ENCODE results near the gene CBX8.
A peak's percentile ranks its signal among the peaks of the same experiment; 100 is the strongest.

Gene CBX8

DNA sequence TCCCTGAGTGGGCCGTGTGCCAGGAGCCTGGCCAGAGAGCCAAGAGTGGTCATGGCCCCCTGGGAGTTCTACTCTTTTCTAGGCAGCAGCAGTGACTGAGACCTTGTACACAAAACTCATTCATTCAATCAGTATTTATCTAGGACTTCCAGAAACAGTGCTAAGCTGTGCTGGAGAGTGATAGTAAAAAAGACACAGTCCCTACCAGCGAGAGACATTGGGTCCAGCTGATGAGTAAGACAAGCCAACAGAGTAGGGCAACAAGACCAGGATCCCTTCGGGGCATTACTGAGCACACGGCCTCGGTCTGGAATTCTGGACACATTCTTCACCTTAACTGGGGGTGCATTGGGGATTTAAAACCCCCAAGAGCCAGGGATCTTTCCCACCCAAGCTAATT is 22.2 kb upstream of the CBX8 start:
- DNase-seq: no peak

DNA sequence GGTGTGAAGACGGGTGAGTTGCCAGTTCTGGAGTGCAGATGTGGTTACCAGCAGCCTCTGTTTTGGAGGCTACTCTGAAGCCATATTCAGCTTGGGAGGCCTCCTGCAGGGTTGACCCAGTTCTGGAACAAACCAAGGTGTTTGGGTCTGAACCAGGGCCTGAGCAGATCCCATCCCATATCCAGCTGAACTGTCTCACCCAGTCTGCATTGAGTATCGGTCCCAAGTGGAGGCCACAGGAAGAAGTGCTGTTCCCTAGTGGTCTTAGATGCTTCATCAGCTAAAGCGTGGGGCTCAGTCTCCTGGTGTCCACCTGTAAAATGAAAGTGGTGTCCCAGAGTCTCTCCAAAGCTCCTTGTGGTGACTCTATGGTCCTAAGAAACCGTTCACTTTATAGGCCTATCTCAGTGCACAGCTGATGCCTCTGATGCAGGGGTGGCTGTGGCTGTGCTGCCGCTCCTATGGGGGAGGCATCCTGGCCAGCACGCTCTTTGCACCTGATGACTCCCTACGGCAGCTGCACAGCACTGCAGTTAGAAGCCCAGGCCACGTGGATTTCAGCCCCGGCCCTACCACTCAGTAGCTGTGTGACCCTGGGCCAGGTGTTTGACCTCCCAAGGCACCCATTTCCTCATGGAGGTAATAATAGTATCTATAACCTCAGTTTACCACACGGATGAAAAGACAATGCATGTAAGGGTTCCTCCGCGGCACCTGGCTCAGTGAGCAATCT is 21.3 kb upstream of the CBX8 start:
- DNase-seq: no peak

DNA sequence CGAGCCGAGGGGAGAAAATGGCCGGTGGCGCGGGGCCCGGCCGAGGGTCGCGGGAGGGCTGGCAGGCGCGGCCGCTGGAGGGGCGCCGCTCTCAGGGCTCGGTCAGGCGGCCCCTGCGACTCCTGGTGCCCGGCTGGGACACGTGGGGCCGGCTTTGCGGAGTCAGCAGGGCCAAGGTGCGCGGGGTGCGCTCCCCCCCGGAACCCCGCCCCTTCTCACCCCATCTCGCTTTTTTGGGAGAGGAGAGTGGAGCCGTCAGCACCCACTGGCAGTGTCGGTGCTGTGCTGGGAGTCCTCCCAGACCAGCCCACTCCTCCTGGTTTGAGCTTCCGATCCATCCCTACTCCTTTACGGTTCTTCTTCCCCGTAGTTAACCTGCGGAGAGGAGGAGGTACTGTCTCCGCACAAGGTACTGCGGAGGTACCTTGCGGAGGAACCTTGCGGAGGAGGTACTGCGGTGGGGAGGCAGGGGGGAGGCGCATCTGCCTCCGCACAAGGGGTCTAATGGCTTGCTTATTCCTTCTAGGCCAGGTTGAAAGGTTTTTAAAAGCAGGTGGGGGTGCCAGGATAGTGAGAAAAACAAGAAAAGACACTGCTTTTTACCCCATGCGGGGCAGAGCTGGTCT is 19.1 kb upstream of the CBX8 start:
- DNase-seq: no peak

DNA sequence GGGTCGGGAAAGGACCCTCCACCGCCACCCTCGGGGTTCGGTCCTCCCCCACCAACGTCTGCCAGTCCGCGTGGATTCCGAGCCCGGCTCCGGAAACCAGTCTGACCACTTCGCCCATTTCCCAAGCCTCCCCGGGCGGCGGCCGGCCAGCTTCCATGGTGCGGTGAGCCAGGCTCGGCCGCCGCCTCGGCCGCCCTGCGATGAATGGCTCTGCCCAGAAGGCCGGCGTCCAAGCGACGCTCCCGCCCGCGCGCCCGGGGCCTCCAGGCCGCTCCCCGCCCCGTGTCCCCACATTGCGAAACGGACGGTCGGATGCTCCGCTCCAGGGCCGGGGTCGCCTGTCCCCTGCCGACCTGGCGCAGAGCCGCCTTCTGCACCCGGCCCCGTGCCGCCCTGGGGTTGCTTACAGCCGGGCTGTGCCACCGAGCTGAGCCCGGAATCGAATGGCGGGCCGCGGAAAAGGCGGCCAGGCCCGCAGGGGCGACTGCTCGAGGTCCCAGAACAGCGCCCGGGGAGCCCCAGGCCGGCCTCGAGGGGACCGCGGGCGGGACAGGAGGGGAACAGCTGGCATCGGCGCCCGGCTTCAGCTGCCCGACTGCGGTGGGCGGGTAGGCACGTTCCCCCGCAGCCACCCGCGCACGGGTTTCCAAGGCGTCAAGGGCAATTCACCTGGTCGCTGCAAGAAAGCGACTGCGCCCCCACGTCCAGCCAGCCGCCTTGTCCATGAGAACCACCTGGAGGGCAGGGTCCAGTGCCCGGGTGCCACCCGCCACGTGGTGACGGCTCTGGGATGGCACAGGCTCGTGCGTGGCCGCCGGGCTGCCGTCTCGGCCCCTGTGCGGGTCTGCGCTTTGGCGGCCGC is 18.3 kb upstream of the CBX8 start:
- DNase-seq: no peak

DNA sequence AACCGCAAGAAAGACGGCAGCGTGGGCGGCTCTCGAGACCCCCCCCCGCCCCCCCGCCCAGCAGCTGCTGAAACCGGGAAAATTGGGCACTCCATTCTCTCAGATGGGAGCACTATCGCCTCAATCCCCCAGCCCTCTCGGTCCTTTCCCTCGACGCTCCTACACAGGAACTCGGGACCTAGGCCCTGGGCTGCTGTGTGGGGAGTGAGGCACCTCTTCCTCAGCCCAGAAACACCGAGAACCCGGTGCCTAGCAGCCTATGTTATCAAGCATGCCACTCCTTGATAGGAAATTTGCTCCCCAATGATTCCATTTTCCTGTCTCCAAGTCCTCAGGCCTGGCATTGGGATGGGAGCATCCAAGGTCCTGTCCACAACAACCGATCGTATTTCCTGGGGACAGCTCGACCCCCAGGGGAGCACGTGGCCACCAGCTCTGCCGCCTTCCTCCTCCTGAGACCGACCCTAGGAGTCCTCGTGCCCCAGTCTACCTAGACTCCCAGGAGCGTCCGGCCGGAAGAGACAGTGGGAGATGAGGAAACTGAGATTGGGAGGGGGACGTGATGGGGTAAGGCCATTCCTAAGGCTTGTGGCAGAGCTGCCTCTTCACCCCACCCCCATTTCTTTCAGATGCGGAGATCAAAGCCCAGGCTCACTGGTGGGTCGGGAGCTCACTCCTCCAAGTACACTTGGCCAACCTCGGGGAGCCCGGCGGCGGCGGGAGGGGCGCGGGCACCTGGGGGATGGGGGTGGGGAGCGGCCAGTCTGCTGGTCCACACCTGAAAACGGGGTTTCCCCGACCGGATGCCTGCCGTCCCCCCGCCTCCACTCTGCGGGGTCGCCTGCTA is 17.5 kb upstream of the CBX8 start:
- DNase-seq: no peak

DNA sequence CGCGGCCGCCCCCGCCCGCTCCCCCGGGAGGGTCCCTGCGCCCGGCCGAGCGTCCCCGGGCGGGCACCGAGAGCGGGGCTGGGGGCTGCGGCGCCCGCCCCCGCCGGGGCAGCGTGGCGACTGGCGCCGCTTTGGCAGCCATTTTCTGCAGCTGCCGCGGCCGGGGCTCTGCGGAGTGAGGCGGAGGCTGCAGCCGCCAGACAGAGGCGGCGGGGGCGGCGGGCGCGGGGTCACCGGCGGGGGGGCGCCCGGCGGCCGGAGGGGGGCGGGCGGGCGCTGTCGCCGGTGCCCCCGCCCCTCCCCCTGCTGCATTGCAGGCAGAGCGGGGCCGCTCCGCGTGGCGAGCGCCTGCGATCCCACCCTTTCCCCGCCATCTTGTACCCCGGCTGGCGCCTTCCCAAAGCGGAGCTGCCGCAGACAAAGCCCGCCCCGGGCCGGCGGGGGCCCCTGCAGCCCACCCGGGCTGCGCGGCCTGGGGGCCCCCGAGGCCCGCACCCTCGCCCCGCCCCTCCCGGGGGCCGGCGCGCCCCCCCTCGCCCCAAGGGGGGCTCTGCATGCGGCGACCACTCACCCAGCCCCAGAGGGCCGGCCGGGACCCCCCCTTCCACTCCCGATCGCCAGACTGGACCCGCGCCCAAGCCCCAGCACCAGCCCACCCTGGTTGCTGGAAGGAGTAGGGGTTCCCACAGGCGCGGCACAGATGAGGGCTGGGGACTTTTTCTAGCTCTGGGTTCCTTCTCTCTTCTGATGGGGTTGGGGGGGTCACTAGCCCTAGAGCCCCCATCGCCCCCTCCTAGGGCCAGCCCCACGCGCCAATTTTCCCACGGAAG is 16.6 kb upstream of the CBX8 start:
- DNase-seq: no peak

DNA sequence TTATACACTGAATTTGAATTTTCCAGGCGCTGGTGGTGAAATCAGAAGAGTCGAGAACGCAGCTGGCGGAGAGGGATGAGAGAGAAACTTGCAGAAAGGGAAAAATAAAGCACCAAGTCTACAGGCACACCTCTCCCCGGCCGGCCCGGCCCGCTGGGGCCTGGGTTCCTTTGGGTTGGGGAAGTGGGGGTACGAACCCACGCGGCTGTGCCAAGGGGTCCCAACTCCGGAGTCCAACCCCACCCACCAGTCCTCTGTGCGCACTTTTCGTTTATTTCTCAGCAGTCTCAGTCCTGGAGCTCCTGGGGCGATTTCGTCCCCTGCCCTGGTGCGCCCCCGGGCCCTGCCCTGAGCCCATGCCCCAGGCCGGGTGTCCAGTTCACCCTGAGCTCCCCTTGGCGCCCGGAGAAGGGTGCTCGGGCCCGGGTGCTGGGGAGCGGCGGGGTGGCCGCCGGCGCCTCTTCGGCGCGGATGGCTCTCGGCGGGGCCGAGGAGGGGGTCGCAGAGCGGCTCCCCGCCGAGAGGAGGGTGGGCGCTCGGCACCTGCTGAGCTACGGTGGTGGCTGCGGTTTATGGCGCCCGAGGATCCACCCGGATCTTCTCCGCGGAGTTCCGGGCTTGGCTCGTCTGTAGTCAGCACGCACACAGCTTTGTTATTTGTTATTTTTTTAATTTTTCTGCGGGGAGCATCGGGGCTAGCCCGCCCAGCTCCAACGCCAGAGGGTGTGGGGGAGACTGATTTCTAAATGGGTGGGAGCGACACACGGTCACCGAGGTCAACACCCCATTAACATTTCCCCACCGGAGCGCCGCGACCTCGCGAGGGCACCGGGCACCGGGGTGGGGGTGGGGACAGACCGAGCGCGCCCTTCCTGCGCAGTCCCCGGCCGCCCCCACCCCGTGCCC is 15.7 kb upstream of the CBX8 start:
- DNase-seq: no peak

DNA sequence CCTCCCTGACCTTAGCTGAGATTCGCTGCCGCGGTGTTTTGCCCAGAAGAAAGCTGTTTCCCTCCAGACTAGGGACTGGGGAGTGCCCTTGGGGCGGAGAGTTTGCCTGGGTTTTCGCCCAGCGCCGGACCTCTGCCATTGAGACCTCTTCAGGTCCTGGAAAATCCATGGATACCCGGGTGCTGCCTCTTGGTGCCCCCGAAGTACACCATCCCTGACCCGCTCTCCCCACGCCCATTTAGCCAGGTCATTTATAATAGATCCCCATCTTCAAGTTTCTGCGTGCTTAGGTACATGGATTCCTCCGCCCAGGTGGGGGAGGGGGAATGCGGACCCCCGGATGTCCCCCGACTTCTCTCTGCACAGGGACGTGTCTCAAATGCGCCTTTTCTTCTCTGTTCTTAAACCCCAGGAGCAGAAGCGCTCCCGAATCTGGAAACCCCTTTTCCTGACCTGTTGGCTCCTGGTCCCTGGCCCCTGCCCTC is 15.0 kb upstream of the CBX8 start:
- DNase-seq: no peak

DNA sequence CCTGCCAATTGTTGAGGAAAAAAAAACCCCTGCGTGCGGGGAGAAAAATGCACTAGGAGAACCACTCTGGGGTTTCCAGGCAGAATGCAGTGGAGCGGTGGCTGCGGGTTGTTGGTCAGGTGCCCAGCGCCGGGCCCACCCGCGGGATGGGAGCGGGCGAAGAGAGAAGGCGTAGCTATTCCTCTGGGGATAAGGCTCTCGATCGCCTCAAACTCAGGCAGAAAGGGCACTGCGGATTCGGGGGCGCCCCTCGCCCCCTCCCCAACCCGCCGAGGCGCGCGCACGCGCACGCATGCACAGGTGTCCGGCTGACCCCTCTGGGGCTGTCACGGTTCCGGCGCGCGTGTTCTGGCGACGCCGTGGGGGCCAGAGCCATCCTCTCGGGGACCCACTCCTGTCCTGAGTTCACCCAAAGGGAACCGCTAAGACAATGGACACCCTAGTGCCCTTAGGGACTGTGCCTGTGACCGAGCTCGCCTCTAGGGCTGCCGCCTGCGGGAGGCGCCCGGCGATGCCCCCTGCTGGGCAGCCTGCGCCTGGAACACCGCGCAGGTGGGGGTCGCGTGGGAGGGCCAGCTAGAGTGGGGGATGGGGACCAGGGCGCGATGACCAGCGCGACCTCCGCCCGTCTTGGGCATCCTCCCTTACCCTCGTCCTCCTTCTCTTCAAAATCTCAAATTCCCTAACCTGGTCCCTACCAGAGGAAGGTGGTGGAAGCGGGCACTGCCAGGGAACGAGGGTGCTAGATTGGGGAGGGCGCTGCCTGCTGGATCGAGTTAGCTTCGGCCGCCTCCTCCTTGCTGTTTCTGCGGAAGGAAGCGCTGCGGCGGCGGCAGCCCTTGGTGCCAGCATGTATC is 14.4 kb upstream of the CBX8 start:
- DNase-seq: peak; percentile 52

DNA sequence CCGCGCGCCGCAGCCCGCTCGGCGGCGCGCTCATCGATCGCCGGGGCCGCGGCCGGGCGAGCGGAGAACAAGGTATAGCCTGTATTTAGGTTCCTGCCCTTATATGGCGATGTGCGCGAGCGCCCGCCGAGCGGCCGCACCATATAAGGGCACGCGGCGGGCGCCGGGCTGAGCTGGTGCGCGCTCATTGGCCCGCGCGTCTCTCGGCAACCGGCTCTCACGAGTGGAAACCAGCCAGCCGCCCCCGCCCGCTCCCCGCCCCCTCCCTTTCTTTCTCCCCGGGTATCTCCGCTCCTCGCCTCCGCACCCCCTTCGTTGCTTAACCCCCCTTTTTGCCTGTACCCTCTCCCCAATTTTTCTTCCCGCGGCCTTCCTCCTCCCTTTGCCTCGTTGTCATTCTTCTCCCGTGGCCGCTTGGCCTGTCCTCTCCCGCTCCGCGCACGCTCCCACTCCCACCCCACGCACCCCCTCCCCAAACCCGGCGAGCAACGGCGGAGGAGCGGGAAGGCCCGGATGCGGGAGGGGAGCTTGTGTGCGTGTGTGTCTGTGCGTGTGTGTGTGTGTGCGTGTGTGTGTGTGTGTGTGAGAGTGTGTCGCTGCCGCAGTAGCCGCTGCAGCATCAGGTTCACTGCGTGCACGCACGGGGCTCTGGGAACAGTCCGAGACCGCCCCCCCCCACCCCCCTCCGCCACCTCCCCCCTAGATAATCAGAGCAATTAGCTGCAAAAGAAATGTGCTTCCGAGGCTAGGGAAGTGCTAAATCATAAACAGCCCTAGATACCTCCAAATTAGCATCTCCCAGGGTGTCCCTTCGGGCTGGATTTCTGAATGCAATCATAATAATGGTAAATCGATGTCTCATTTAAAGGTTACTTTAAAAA is 13.5 kb upstream of the CBX8 start:
- peak; percentile 86 for DNase-seq

DNA sequence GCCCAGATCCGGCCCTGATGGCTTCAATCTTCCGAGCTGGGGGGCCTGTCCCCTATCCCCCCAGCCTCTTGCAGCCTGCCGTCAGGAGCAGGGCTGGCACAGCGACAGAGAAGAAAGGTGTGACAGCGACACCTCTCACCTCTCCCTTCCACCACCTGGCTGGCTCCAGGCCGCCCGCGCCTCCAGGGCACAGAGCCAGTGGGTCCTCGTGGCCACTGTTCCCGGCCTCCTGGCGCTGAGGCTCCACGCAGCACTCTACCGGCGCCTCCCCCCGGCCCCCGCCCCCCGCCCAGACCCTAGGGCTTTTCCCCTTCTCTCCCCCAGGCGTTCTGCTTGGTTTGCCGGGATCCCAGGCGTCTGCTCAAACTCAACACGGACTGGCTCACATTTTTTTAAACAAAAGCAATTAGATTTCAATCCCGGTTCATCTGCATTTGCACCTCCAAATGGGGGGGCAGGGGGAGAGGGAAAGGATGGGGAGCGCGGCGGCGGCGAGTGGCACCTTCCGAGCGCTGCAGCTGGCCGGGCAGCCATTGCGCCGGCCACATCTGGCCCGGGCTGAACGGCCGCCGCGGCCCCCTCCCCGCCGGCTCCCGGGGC is 12.8 kb upstream of the CBX8 start:
- no peak for DNase-seq

DNA sequence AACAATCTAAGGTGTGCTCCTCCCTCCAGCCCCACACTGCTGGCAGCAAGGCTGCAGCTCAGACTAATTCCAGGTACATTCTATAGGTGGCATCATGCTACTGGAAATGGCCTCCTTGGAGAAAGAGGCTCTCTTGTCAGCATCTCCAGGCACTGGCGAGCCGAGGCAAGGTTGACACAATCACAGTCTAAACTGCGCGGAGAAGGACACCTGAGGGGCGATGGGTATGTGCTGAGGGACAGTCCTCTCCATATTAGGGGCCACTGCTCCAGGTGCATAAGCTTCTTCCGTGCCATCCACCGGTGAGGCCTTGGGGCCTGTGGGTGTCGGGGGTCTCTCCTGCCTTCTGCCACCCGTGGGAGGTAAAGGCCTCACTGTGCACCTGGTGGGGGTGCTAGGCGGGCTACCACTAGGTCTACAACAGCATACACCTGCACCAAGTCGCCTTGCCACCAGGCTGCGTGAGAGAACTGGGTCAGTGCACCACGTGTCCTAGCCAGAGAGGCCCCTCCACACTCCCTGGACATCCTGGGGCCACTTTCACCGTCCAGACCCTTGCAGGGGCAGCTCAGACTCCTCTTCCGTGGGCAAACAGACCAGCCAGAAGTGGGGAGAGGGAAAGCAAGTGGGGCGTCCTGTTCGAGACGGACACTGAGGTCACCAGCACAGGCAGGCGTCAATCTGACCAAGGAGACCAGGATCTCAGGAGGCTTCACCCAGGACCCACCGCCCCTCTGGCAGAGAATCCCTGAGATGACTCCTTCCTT is 12.1 kb upstream of the CBX8 start:
- peak; percentile 41 for DNase-seq

DNA sequence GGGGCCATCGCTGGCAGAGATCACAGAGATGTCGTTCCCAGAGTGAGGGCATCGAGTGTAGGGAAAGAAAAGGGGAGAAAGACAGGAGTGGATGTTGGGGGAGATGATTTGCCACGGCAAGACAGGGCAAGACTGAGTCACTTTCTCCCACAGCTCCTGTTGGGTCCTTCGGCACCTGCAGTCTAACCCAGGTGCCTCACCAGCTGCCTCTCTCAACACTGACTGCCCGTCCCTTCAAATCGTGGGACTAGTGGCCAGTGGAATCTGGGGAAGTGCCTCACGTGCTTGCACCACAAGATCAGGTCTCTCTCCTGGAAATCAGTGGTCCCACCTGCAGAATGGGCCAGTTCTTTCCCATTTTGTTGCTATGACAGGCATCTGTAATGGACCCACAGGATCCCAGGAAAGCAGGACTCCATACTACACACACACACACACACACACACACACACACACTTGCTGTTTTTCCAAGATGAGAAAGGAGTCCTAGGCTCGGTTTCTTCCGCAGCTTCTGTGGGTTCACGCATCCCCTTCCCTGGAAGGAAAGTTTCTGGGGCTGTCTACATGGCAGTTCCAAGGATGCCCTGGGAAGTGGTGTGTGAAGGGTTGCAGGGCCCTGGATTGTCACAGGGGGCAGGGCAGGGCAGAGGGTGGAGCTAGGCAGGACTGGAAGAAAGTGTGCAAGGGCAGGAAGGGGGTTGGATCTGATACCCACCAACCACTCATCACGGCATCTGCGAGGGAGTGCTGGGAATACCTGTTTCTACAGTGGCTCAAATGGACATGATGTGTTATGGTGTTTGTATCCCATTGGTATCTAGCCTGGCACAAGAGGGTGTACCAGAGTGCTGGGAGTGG is 10.2 kb upstream of the CBX8 start:
- DNase-seq: no peak

DNA sequence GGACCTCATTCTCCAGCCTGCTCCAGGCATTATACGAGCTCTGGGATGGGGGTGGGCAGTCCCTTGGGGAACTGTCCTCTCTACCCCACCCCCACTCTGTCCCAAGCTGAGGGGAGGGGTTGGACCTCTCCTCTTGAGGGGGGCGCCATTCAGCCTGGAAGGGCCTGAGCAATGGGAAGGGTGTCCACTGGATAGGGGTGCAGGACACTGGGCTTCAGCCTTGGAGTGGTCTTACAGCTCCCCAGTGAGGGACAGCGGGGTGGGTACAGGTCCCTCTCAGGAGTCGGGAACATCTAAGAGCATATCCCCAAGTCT is 9.5 kb upstream of the CBX8 start:
- no peak for DNase-seq

DNA sequence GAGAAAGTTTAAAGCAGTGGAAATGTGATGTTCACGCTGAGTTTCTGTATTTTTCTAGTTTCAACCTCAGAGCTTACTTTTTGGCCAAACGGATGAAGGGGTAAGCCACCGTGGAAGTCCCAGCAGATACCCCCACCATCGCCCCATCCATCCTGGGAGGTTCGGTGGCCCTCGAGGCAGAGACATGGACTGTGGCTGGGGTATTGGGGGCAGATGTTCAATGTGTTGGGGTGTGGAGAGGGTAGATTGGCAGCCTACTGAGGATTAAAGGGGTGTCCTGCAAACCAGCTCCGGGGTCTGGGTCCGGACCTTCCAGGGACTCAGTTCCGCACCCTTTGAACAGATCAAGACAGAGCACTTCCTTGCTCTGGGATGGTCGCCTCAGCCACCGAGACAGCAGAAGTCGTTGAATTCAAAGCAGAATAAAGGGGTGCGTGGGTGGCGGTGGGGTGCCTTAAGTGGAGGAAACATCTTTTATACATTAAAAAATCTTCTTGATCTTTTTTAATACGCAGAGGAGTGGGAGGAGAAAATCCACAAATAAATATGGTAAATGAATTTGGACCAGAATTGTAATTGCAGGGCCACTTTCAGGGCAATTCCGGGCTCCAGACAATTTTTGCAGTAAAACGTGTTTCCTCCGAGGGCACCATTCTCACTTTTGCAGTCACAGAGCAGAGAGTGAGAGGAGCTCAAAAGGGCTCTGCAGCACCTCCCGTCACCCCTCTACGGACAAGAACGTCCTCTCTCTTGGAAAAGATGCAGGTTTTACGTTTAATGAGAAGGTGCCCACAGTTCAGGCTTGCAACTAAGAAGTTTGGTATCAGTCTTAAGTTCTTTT is 8.2 kb upstream of the CBX8 start:
- DNase-seq: no peak
